Large intestine (tissue), 12 donors: Measurements from ENCODE around the gene ZNF334. TPM values are rescaled to one million over a fixed set of nuclear protein-coding genes. Genes with fewer than 3 reads are reported as not detected.

Source experiments
- DNase-seq, 2 donors: peaks; one replicate each; pipeline versions ENCODE4 v3.0.0 to v3.0.0-alpha.2; 2013
- H3K27ac ChIP-seq: one replicate; pipeline ENCODE4 v1.5.1; 2013; ENCODE audit warnings: low read length
- H3K27me3 ChIP-seq: 2 replicates; pipeline ENCODE4 v1.6.1; 2013; ENCODE audit warnings: low read length; ENCODE audit not compliant: control insufficient read depth, insufficient read depth
- H3K36me3 ChIP-seq: 2 replicates; pipeline ENCODE4 v1.6.1; 2013; ENCODE audit warnings: low read length; ENCODE audit not compliant: control insufficient read depth, insufficient read depth
- H3K4me1 ChIP-seq: one replicate; pipeline ENCODE4 v1.6.1; 2013; ENCODE audit warnings: low read length; ENCODE audit not compliant: control insufficient read depth, insufficient read depth
- H3K4me3 ChIP-seq: one replicate; pipeline ENCODE4 v1.5.1; 2013; ENCODE audit warnings: low read length
- H3K9me3 ChIP-seq: one replicate; pipeline ENCODE4 v1.6.1; 2013; ENCODE audit warnings: mild to moderate bottlenecking, low read depth, low read length, moderate library complexity; ENCODE audit not compliant: control insufficient read depth
- WGBS: methylation state at CpG from one replicate; pipeline ENCODE4 v1.1.5; 2013; ENCODE audit warnings: low lambda C conversion rate; ENCODE audit not compliant: insufficient coverage; 5-methylcytosine and 5-hydroxymethylcytosine counted together
- long read RNA-seq, 11 donors: transcript quantifications; one replicate each; lab custom pipeline, GENCODE V29; 2026
- polyA plus RNA-seq: library from polyadenylated mRNA; unstranded; fragments of 120-200 nt; gene quantifications from one replicate; pipeline ENCODE4 v1.2.1, GENCODE V29; 2013

Gene ZNF334
- 29.6 TPM for polyA plus RNA-seq
- long read RNA-seq, donor 1, partial matches to known transcripts, result 0 of 1 reads
- long read RNA-seq, donor 1, other reads (novel, unspliced or antisense), result 0 of 1 reads
- long read RNA-seq, donor 2, partial matches to known transcripts, result 0 of 5 reads
- long read RNA-seq, donor 2, other reads (novel, unspliced or antisense), result 0 of 5 reads
- long read RNA-seq, donor 3, partial matches to known transcripts, result 0 of 2 reads
- long read RNA-seq, donor 3, other reads (novel, unspliced or antisense), result 0 of 2 reads
- long read RNA-seq, donor 4, result 0 reads
- long read RNA-seq, donor 5, partial matches to known transcripts, result 0 of 1 reads
- long read RNA-seq, donor 5, other reads (novel, unspliced or antisense), result 0 of 1 reads
- long read RNA-seq, donor 6, result 0 reads
- long read RNA-seq, donor 7, result 0 reads
- long read RNA-seq, donor 8, partial matches to known transcripts, result 0 of 6 reads
- long read RNA-seq, donor 8, other reads (novel, unspliced or antisense), result 0 of 6 reads
- long read RNA-seq, donor 9, partial matches to known transcripts, result 0 of 2 reads
- long read RNA-seq, donor 9, other reads (novel, unspliced or antisense), result 0 of 2 reads
- long read RNA-seq, donor 10, partial matches to known transcripts, result 0 of 2 reads
- long read RNA-seq, donor 10, other reads (novel, unspliced or antisense), result 0 of 2 reads
- long read RNA-seq, donor 11, partial matches to known transcripts, result 0 of 2 reads
- long read RNA-seq, donor 11, other reads (novel, unspliced or antisense), result 0 of 2 reads

- peak; percentile 70 to 89 for DNase-seq
- no peaks in the 10 kb centered on the region for H3K36me3 ChIP-seq
- H3K27ac ChIP-seq, result peak within 1 kb of the TSS; percentile 58
- no peaks in the 10 kb centered on the region for H3K27me3 ChIP-seq
- H3K9me3 ChIP-seq, result no peaks in the 10 kb centered on the region
- H3K4me3 ChIP-seq, result peak within 1 kb of the TSS; percentile 74
- no CpG with 5 or more reads among the region's 49 CpGs for WGBS
- no peaks in the 10 kb centered on the region for H3K4me1 ChIP-seq
Measured at GRCh38 chr20:46512943-46513844, at the start of gene ZNF334. Gene ZNF334 (minus strand): TSS chr20:46513559. CDS start chr20:46512102, 1,457 bp downstream.

GRCh38 chr20:46562373-46563169 is 49.2 kb upstream of the ZNF334 start:
- no peaks in the 10 kb centered on the region for H3K36me3 ChIP-seq
- peak overlapping the region; percentile 36 for H3K4me3 ChIP-seq
- WGBS, result 50% methylated on average over 2 of the region's 19 CpGs
- peak; percentile 69 to 83 for DNase-seq
- no peaks in the 10 kb centered on the region for H3K27me3 ChIP-seq
- no peaks in the 10 kb centered on the region for H3K9me3 ChIP-seq
- H3K4me1 ChIP-seq, result peaks cover 5% of the 10 kb centered on the region
- peak overlapping the region; percentile 64 for H3K27ac ChIP-seq

GRCh38 chr20:46562009-46562372 is 48.6 kb upstream of the ZNF334 start:
- Histone ChIP-seq H3K27me3 (no peaks in the 10 kb centered on the region), H3K9me3 (no peaks in the 10 kb centered on the region), H3K4me3 (peak overlapping the region; percentile 36), H3K4me1 (peaks cover 5% of the 10 kb centered on the region), H3K27ac (peak overlapping the region; percentile 64), H3K36me3 (no peaks in the 10 kb centered on the region)
- DNase-seq, result no peak
- WGBS, result no CpG with 5 or more reads among the region's 5 CpGs

- no peak overlapping the region for H3K4me3 ChIP-seq
Measured at GRCh38 chr20:46559685-46560440, 46.5 kb upstream of the ZNF334 start.

GRCh38 chr20:46559001-46559400 is 45.6 kb upstream of the ZNF334 start:
- H3K9me3 ChIP-seq, result no peaks in the 10 kb centered on the region
- H3K27me3 ChIP-seq, result peaks cover 2% of the 10 kb centered on the region
- no peak overlapping the region for H3K4me3 ChIP-seq
- H3K27ac ChIP-seq, result no peak overlapping the region
- WGBS, result 100% methylated on average over 1 of the region's 3 CpGs
- peaks cover 5% of the 10 kb centered on the region for H3K4me1 ChIP-seq
- H3K36me3 ChIP-seq, result no peaks in the 10 kb centered on the region
- no peak for DNase-seq

More at GRCh38 chr20:46559685-46560440, 46.5 kb upstream of the ZNF334 start:
- peaks cover 5% of the 10 kb centered on the region for H3K4me1 ChIP-seq
- no peaks in the 10 kb centered on the region for H3K9me3 ChIP-seq
- peaks cover 2% of the 10 kb centered on the region for H3K27me3 ChIP-seq
- no peaks in the 10 kb centered on the region for H3K36me3 ChIP-seq
- no CpG with 5 or more reads among the region's 7 CpGs for WGBS
- H3K27ac ChIP-seq, result no peak overlapping the region
- DNase-seq, result no peak

GRCh38 chr20:46558511-46558959 is 45.2 kb upstream of the ZNF334 start:
- DNase-seq, result peak; percentile 53 to 66
- Histone ChIP-seq H3K4me1 (peaks cover 5% of the 10 kb centered on the region), H3K9me3 (no peaks in the 10 kb centered on the region), H3K27ac (no peak overlapping the region), H3K36me3 (no peaks in the 10 kb centered on the region), H3K27me3 (peaks cover 2% of the 10 kb centered on the region), H3K4me3 (no peak overlapping the region)
- WGBS, result no CpG with 5 or more reads among the region's 5 CpGs

GRCh38 chr20:46557231-46557956 is 44.0 kb upstream of the ZNF334 start:
- no peaks in the 10 kb centered on the region for H3K9me3 ChIP-seq
- no peak for DNase-seq
- H3K4me1 ChIP-seq, result peaks cover 5% of the 10 kb centered on the region
- H3K27ac ChIP-seq, result no peak overlapping the region
- H3K36me3 ChIP-seq, result no peaks in the 10 kb centered on the region
- no CpG with 5 or more reads among the region's 8 CpGs for WGBS
- H3K4me3 ChIP-seq, result no peak overlapping the region
- peaks cover 2% of the 10 kb centered on the region for H3K27me3 ChIP-seq

GRCh38 chr20:46555370-46555956 is 42.1 kb upstream of the ZNF334 start:
- H3K27me3 ChIP-seq, result peaks cover 2% of the 10 kb centered on the region
- H3K4me3 ChIP-seq, result no peak overlapping the region
- H3K9me3 ChIP-seq, result no peaks in the 10 kb centered on the region
- H3K4me1 ChIP-seq, result no peaks in the 10 kb centered on the region
- H3K27ac ChIP-seq, result no peak overlapping the region
- DNase-seq, result no peak
- WGBS, result 92% methylated on average over 3 of the region's 4 CpGs
- H3K36me3 ChIP-seq, result no peaks in the 10 kb centered on the region
